H1 (cell line): Measurements from ENCODE around the gene PRRX2. TPM values are rescaled to one million over a fixed set of nuclear protein-coding genes. Genes with fewer than 3 reads are reported as not detected.

Experiments
- CTCF ChIA-PET: fragments of 300-600 bp; sonication (Branson Sonifier 250); formaldehyde crosslinking; loops from one replicate; lab custom pipeline; 2021; ENCODE audit not compliant: partially characterized antibody; lab: Charles Lee
- POLR2A ChIA-PET: fragments of 300-600 bp; sonication (Branson Sonifier 250); formaldehyde crosslinking; loops from one replicate; lab custom pipeline; 2021; ENCODE audit warnings: inconsistent platforms; ENCODE audit not compliant: partially characterized antibody; lab: Charles Lee
- DNase-seq, 2 experiments: peaks; one replicate each; pipeline versions ENCODE4 v3.0.0 to v3.0.0-alpha.2; 2010 to 2022; ENCODE audit warnings: low spot score in 2 of 2, low read depth in 1 of 2, mixed read lengths in 1 of 2
- FAIRE-seq: peaks from 2 replicates; lab custom pipeline; 2011; peaks lifted over from hg19 to GRCh38; lab: Jason Lieb, UNC
- H2AFZ ChIP-seq: 2 replicates; pipeline ENCODE4 v1.8.1; 2012; ENCODE audit warnings: low read length, inconsistent platforms
- H2AK5ac ChIP-seq: 2 replicates; pipeline ENCODE4 v1.6.1; 2013; ENCODE audit warnings: low read depth, low read length
- H2BK120ac ChIP-seq: replicated peaks from 2 replicates; pipeline ENCODE3; 2013; ENCODE audit warnings: low read depth, low read length, inconsistent platforms
- H2BK12ac ChIP-seq: 2 replicates; pipeline ENCODE4 v1.6.1; 2013; ENCODE audit warnings: low read depth, low read length
- H2BK15ac ChIP-seq: 2 replicates; pipeline ENCODE4 v1.6.1; 2013; ENCODE audit warnings: low read length
- H2BK20ac ChIP-seq: 2 replicates; pipeline ENCODE4 v1.6.1; 2013; ENCODE audit warnings: low read length
- H2BK5ac ChIP-seq: 2 replicates; pipeline ENCODE4 v1.6.1; 2013; ENCODE audit warnings: low read depth, low read length
- H3K14ac ChIP-seq: 2 replicates; pipeline ENCODE4 v1.6.1; 2013; ENCODE audit warnings: inconsistent platforms; ENCODE audit not compliant: insufficient read length
- H3K18ac ChIP-seq: 2 replicates; pipeline ENCODE4 v1.6.1; 2013; ENCODE audit warnings: low read length; ENCODE audit errors: extremely low read depth
- H3K23ac ChIP-seq: 2 replicates; pipeline ENCODE4 v1.6.1; 2013; ENCODE audit warnings: inconsistent platforms; ENCODE audit not compliant: insufficient read length
- H3K23me2 ChIP-seq: 2 replicates; pipeline ENCODE4 v1.6.1; 2013; ENCODE audit warnings: low read depth, low read length
- H3K27ac ChIP-seq: 2 replicates; pipeline ENCODE4 v1.6.1; 2011; ENCODE audit warnings: low read depth, low read length, inconsistent platforms
- H3K27me3 ChIP-seq, 4 experiments: replicated peaks in 1 of 4; 1 replicate in 1 of 4; 2 replicates in 3 of 4; pipeline versions ENCODE4 v1.6.1 to v1.8.1; 2011 to 2013; ENCODE audit warnings: low read length in 3 of 4, mild to moderate bottlenecking in 3 of 4, inconsistent platforms in 2 of 4, mixed read lengths in 2 of 4, moderate library complexity in 1 of 4; ENCODE audit not compliant: control insufficient read depth in 3 of 4, insufficient read depth in 3 of 4; ENCODE audit errors: extremely low read depth in 1 of 4
- H3K36me3 ChIP-seq, 4 experiments: 2 replicates each; pipeline versions ENCODE4 v1.6.1 to v1.8.1; 2011 to 2013; ENCODE audit warnings: mild to moderate bottlenecking in 4 of 4, low read length in 3 of 4, moderate library complexity in 2 of 4, control low read depth in 1 of 4, inconsistent platforms in 1 of 4; ENCODE audit not compliant: insufficient read depth in 4 of 4, control insufficient read depth in 2 of 4
- H3K4ac ChIP-seq: replicated peaks from 2 replicates; pipeline ENCODE3; 2013; ENCODE audit warnings: low read length, low read depth, mixed read lengths, inconsistent platforms; ENCODE audit not compliant: insufficient read length
- H3K4me1 ChIP-seq, 4 experiments: replicated peaks in 1 of 4; 1 replicate in 1 of 4; 2 replicates in 3 of 4; pipeline versions ENCODE4 v1.6.1 to v1.8.1; 2011 to 2013; ENCODE audit warnings: low read length in 3 of 4, inconsistent platforms in 2 of 4, mixed read lengths in 1 of 4; ENCODE audit not compliant: insufficient read depth in 4 of 4, control insufficient read depth in 3 of 4
- H3K4me2 ChIP-seq, 2 experiments: 2 replicates each; pipeline versions ENCODE4 v1.6.1 to v1.8.1; 2011 to 2013; ENCODE audit warnings: low read depth in 2 of 2, low read length in 2 of 2, control low read depth in 1 of 2, inconsistent platforms in 1 of 2, mild to moderate bottlenecking in 1 of 2; ENCODE audit not compliant: insufficient read depth in 1 of 2
- H3K4me3 ChIP-seq, 4 experiments: fragments of 200-600, 300-600 bp in 1 of 4; sonication (generic), shearing (Covaris generic), sonication (Bioruptor Twin) in 1 of 4; 2 replicates each; pipeline versions ENCODE4 v1.5.1 to v1.8.1; 2011 to 2016; ENCODE audit warnings: low read length in 4 of 4, low read depth in 3 of 4, control low read depth in 2 of 4, inconsistent platforms in 2 of 4, mild to moderate bottlenecking in 2 of 4, mixed read lengths in 1 of 4, moderate library complexity in 1 of 4; ENCODE audit not compliant: insufficient read depth in 2 of 4; ENCODE audit errors: extremely low read depth in 1 of 4
- H3K56ac ChIP-seq: replicated peaks from 2 replicates; pipeline ENCODE3; 2013; ENCODE audit warnings: low read depth, mild to moderate bottlenecking, mixed read lengths, low read length, inconsistent platforms; ENCODE audit not compliant: insufficient read length
- H3K79me1 ChIP-seq: 2 replicates; pipeline ENCODE4 v1.6.1; 2013; ENCODE audit warnings: low read depth, low read length, control low read depth
- H3K79me2 ChIP-seq, 2 experiments: 2 replicates each; pipeline versions ENCODE4 v1.6.1 to v1.8.1; 2012 to 2013; ENCODE audit warnings: low read length in 2 of 2, mild to moderate bottlenecking in 2 of 2, inconsistent platforms in 1 of 2; ENCODE audit not compliant: insufficient read depth in 2 of 2, control insufficient read depth in 1 of 2
- H3K9ac ChIP-seq, 4 experiments: replicated peaks in 1 of 4; 1 replicate in 1 of 4; 2 replicates in 3 of 4; pipeline versions ENCODE4 v1.6.1 to v1.8.1; 2011 to 2013; ENCODE audit warnings: low read depth in 3 of 4, low read length in 3 of 4, control low read depth in 2 of 4, mild to moderate bottlenecking in 2 of 4, moderate library complexity in 2 of 4, inconsistent platforms in 1 of 4; ENCODE audit errors: extremely low read depth in 1 of 4
- H3K9me3 ChIP-seq, 2 experiments: 2 replicates each; pipeline versions ENCODE4 v1.6.1 to v1.8.1; 2012 to 2013; ENCODE audit warnings: mild to moderate bottlenecking in 2 of 2, moderate library complexity in 2 of 2, control low read depth in 1 of 2, inconsistent platforms in 1 of 2, low read depth in 1 of 2, low read length in 1 of 2, mixed read lengths in 1 of 2; ENCODE audit not compliant: insufficient read depth in 2 of 2
- H4K20me1 ChIP-seq, 2 experiments: replicated peaks in 1 of 2; 2 replicates each; pipeline versions ENCODE3 to v1.8.1; 2011 to 2013; ENCODE audit warnings: inconsistent platforms in 2 of 2, low read length in 2 of 2, mild to moderate bottlenecking in 1 of 2; ENCODE audit not compliant: insufficient read depth in 2 of 2, control insufficient read depth in 1 of 2
- H4K5ac ChIP-seq: 2 replicates; pipeline ENCODE4 v1.6.1; 2013; ENCODE audit warnings: low read length, low read depth, mixed read lengths, inconsistent platforms; ENCODE audit not compliant: insufficient read length
- H4K8ac ChIP-seq: 2 replicates; pipeline ENCODE4 v1.8.0; 2013; ENCODE audit warnings: mild to moderate bottlenecking, moderate library complexity, low read length, inconsistent platforms; ENCODE audit not compliant: insufficient read depth; ENCODE audit errors: extremely low read depth
- H4K91ac ChIP-seq: replicated peaks from 2 replicates; pipeline ENCODE3; 2013; ENCODE audit warnings: low read length, mixed read lengths, inconsistent platforms; ENCODE audit not compliant: insufficient read length
- PHF8 ChIP-seq: fragments of 200-600 bp; sonication (generic); conservative IDR thresholded peaks from 2 replicates; pipeline ENCODE4 v1.7.1; 2012; ENCODE audit warnings: low read depth, mild to moderate bottlenecking, inconsistent platforms, low read length, moderate library complexity
- WGBS, 2 experiments: shearing (Covaris generic) in 1 of 2; methylation state at CpG; one replicate each; pipeline versions ENCODE4 v1.1.6 to v1.1.7; 2013 to 2015; ENCODE audit warnings: low lambda C conversion rate in 2 of 2, mixed read lengths in 2 of 2, inconsistent platforms in 1 of 2, low coverage in 1 of 2, missing lambda C conversion rate in 1 of 2; ENCODE audit not compliant: insufficient replicate concordance in 2 of 2, insufficient coverage in 1 of 2, insufficient read length in 1 of 2; ENCODE audit errors: extremely low coverage in 1 of 2, missing lambda C conversion rate in 1 of 2; 5-methylcytosine and 5-hydroxymethylcytosine counted together
- polyA plus RNA-seq, 7 experiments: library from polyadenylated mRNA; depleted of rRNA in 3 of 7; stranded (reverse) in 5 of 7; unstranded in 2 of 7; fragments of >200 nt in 5 of 7; fragments of 200-250 nt in 2 of 7; gene quantifications; 1 replicate in 5 of 7; 2 replicates in 1 of 7; 4 replicates in 1 of 7; pipeline versions ENCODE4 v1.2.1 to v1.2.3, GENCODE V29; 2011 to 2013; ENCODE audit warnings: missing spikeins in 2 of 7, mixed read lengths in 2 of 7
- total RNA-seq: library from RNA; stranded (reverse); fragmentation: NEBNext Ultra II Directional; extraction: Animal tissue kit (Norgen Biotek cat#: 25700); gene quantifications from 2 replicates; pipeline ENCODE4 v1.2.1, GENCODE V29; 2021

Gene PRRX2
- total and polyA plus RNA-seq, 2 of the 8 experiments (the other 6 are each of a cell fraction or from before 2014, with no cell fraction given) = 5.8 to 9.2 TPM

DNA sequence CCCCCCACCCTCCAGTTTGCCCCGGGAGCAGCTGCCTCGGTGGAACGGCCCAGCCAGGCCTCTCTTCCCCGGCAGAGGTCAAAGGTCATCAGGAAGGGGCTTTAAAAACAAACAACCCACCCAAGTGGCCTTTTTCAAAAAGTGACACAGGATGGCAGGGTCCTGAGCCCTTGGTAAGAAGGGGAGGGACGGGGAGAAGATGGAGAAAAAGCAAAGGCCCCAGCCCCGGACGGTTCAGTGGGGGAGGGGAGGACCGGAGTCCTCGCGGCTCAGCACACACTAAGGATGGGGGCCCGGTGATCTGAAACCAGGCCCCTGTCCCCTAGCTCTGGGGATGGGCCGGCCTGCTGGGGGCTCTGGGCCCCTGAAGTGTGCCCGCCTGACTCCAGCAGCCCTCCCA lies 1.1 kb downstream of the PRRX2 start:
- Histone ChIP-seq H3K4me3 (peak overlapping the region in 3 of 4 experiments; percentile 27 to 58 (median 48); a peak in 4 of 8 replicates), H4K20me1 (no peaks in the 10 kb centered on the region), H2BK5ac (no peak overlapping the region), H3K23me2 (peaks cover 9% of the 10 kb centered on the region; the same call in 1 of the 2 replicates), H2AK5ac (no peak overlapping the region), H4K5ac (no peak overlapping the region), H3K79me1 (no peaks in the 10 kb centered on the region), H3K27ac (no peak overlapping the region), H3K4me2 (peak overlapping the region; percentile 52 to 69), H3K4me1 (peaks cover 0 to 10% (median 5%) of the 10 kb centered on the region in 4 experiments; a peak in 6 of 7 replicates), H2BK20ac (no peak overlapping the region), H2BK120ac (no peak overlapping the region), H3K4ac (no peak overlapping the region), H2AFZ (no peak overlapping the region), H3K14ac (no peak overlapping the region), H3K79me2 (no peaks in the 10 kb centered on the region), H2BK15ac (no peak overlapping the region), H3K56ac (no peak overlapping the region), H3K36me3 (no peaks in the 10 kb centered on the region), H3K9me3 (no peaks in the 10 kb centered on the region), H3K9ac (no peak overlapping the region), H2BK12ac (no peak overlapping the region), H4K91ac (no peak overlapping the region), H3K27me3 (peaks cover 9 to 30% (median 21%) of the 10 kb centered on the region in 4 experiments), H4K8ac (no peak overlapping the region; the same call in 1 of the 2 replicates), H3K23ac (no peak overlapping the region), H3K18ac (no peak overlapping the region; the same call in 1 of the 2 replicates)
- ChIA-PET POLR2A (interaction anchor here (0.6 to 1.9 kb wide), 3 partner anchors 16 to 47 kb away, joined by 3 to 6 read pairs (median 3); no protein-coding TSS in a partner anchor), CTCF (interaction anchor here (1.2 to 2.9 kb wide), 2 partner anchors 10 kb away, joined by 5 to 7 read pairs; no protein-coding TSS in a partner anchor)
- no peak for DNase-seq
- no peak for TF ChIP-seq PHF8
- 36% methylated on average over 10 of the region's 13 CpGs; no CpG with 5 or more reads in 1 of the 2 experiments for WGBS, 2 experiments
- FAIRE-seq = no peak
